ENCODE data around the gene RNF152.

DNA sequence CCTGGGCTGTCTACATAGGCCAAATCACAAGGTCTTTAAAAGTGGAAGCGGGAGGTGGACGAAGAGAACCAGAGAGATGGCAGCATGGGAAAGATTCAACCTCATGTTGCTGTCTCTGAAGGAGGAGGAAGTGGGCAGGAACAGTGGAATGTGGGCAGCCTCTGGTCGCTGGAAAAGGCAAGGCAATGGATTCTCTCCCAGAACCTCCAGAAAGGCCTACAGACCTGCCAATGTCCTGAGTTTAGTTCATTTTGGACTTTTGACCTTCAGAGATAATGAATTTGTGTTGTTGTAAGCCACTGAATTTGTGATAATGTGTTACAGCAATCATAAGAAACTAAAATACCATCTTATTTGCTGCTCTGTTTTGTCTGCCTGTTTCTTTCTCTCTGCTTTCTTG lies 122.5 kb downstream of the RNF152 start:
- TF ChIP-seq POLR2A (IDR thresholded peaks at IDR 0.05; ENCODE audit: low read depth) (no peak), POLR2AphosphoS5 (IDR thresholded peaks at IDR 0.05) (no peak)
- TF ChIP-seq, protein P1, sequence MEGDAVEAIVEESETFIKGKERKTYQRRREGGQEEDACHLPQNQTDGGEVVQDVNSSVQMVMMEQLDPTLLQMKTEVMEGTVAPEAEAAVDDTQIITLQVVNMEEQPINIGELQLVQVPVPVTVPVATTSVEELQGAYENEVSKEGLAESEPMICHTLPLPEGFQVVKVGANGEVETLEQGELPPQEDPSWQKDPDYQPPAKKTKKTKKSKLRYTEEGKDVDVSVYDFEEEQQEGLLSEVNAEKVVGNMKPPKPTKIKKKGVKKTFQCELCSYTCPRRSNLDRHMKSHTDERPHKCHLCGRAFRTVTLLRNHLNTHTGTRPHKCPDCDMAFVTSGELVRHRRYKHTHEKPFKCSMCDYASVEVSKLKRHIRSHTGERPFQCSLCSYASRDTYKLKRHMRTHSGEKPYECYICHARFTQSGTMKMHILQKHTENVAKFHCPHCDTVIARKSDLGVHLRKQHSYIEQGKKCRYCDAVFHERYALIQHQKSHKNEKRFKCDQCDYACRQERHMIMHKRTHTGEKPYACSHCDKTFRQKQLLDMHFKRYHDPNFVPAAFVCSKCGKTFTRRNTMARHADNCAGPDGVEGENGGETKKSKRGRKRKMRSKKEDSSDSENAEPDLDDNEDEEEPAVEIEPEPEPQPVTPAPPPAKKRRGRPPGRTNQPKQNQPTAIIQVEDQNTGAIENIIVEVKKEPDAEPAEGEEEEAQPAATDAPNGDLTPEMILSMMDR (IDR thresholded peaks at IDR 0.05): no peak
